GM18505 (cell line): ENCODE results near the gene SETD6.

Experiments
- ATAC-seq: cut with Tn5 transposase; IDR thresholded peaks from one replicate; pipeline ENCODE4 v1.9.1; 2021; ENCODE audit not compliant: unreplicated experiment
- POLR2A ChIP-seq: IDR thresholded peaks from 4 replicates; pipeline ENCODE4 v1.6.1; 2011; ENCODE audit warnings: borderline replicate concordance; ENCODE audit not compliant: insufficient read depth, insufficient read length; ENCODE audit errors: extremely low read depth

The SETD6 gene

GRCh38 chr16:58499092-58499511, 16.2 kb upstream of the SETD6 start:
- no peak for TF ChIP-seq POLR2A
- no peak for ATAC-seq

- no peak for TF ChIP-seq POLR2A
- ATAC-seq, result no peak
Observed at GRCh38 chr16:58499615-58500351, 15.5 kb upstream of the SETD6 start, which contains the start of gene NDRG4. Gene NDRG4 (plus strand): TSS chr16:58500143. CDS start chr16:58500249, 106 bp downstream.

- ATAC-seq, result no peak
- TF ChIP-seq POLR2A, result no peak
Observed at GRCh38 chr16:58500430-58501241, 14.7 kb upstream of the SETD6 start.

- TF ChIP-seq POLR2A, result no peak
- no peak for ATAC-seq
Observed at GRCh38 chr16:58501242-58502131, 13.8 kb upstream of the SETD6 start.

GRCh38 chr16:58502217-58502921, 12.9 kb upstream of the SETD6 start:
- no peak for ATAC-seq
- TF ChIP-seq POLR2A, result no peak

- no peak for ATAC-seq
- no peak for TF ChIP-seq POLR2A
Observed at GRCh38 chr16:58503166-58503862, 12.0 kb upstream of the SETD6 start.

GRCh38 chr16:58503863-58504688, 11.2 kb upstream of the SETD6 start:
- no peak for ATAC-seq
- TF ChIP-seq POLR2A, result no peak

- no peak for ATAC-seq
- no peak for TF ChIP-seq POLR2A
Observed at GRCh38 chr16:58506241-58507194, 8.8 kb upstream of the SETD6 start.

- no peak for TF ChIP-seq POLR2A
- ATAC-seq, result no peak
Observed at GRCh38 chr16:58507195-58507962, 7.9 kb upstream of the SETD6 start.
